GM18526 (cell line): Measurements from ENCODE around the gene TMEM208.

Source experiments
- POLR2A ChIP-seq: IDR thresholded peaks from 3 replicates; pipeline ENCODE4 v1.6.1; 2011; ENCODE audit not compliant: insufficient read length; ENCODE audit errors: extremely low read depth

TMEM208 gene

DNA sequence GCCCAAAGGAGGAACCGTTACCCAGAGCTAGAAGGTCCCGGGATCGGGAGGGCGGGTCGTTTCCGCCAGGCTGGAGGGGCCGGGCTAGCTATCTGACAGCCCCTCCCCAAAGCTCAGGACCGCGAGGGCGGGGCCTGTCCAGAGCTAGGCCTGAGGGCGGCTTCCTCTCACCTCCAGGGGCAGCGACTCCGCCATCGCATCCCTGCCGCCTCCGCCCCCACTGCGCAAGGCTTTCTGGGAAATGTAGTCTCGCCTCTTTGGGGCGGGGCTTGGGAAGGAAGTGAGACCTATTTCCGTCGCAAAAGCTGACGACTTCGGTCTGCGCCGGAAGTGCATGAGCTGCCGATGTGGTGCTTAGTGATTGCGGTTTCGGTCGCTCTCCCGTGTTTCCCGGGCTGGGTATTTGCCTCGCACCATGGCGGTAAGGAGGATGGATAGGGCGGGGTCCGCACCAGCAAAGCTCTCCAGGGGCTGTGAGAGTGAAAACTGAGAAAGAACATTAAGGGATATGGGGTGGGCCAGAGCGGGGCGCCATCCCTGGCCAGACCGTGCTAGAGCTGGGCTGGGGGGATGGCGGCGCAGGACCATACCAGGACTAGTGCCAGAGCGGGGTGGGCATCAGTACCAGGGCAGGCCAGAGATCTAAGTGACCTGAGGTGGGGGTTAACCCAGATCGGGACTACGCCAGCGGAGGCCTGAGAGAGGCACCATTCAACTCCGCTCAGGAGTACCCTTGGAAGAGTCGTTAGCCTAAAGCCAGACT, at the start of gene TMEM208:
Gene TMEM208, plus strand, starts transcription at position 327 of the 763 bp plus-strand sequence. Its CDS starts 89 bp downstream, at position 416.
- TF ChIP-seq POLR2A, result peak; percentile 70

GRCh38 chr16:67177743-67178699, 48.9 kb upstream of the TMEM208 start:
- no peak for TF ChIP-seq POLR2A

DNA sequence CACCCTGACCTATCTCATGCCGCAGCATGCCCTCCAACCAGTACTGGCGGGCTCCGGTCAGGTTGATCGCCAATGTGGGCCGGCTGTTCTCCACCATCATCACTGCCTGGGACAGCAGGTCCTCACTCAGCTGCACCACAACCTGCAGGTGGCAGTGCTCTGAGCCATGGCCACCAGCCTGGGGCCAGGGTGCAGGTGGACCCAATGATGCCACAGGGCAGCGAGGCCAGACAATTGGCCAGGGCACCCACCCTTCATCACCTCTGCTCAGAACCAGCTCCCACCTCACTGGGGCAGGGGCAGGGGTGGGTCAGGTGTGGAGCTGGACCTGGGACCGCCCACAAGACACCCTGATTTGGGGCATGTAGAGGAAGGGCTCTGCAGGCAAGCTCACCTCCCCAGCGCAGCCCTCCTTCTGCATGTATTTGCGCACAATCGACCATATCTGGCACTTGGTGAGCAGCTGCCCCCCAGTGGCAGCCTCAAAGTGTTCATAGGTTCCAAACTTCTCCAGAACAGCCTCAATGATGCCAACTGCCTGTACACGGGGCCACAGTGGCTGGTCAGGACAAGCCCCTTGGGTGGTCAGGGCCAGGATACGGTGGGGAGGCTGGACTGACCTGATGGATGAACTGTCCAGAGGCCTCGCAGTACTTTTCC, 47.4 kb upstream of the TMEM208 start:
- TF ChIP-seq POLR2A, result no peak

DNA sequence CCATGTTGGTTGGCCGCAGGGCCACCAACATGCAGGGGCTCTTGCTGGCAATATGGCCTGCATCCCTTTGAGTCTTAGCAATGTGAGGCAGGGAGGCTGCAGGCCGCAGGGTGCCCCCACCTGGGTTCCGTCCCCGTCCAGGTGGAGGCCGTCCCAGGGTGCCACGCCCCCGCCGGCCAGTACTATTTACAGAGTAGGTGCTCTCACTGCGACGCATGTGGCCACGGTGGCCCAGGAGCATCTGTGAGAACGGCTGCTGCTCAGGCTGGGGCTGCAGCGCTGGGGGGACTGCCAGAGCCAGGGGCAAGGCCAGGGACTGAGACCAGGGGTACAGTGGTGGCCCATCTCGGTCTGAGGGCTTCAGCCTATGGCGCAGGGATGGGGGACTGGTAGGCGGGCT, 46.8 kb upstream of the TMEM208 start:
- no peak for TF ChIP-seq POLR2A

- TF ChIP-seq POLR2A, result no peak
These were observed 45.6 kb upstream of the TMEM208 start for GRCh38 chr16:67181346-67181745.

DNA sequence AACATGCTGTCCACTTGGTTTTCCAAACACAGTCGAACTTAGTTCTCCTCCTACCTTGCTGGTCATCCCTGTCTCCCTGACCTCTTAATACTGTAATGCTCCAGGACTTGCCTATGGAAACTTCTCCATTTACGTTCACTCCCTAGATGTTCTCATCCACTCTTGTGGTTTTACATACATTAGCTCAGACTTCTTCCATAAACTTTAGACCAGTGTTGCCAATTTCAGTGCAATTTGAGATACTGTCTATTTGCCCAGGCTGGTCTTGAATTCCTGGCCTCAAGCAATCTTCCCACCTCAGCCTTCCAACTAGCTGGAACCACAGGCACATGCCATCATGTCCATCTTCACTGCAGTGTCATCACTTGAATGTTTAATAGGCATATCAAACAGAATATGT, 44.6 kb upstream of the TMEM208 start:
- TF ChIP-seq POLR2A, result no peak

DNA sequence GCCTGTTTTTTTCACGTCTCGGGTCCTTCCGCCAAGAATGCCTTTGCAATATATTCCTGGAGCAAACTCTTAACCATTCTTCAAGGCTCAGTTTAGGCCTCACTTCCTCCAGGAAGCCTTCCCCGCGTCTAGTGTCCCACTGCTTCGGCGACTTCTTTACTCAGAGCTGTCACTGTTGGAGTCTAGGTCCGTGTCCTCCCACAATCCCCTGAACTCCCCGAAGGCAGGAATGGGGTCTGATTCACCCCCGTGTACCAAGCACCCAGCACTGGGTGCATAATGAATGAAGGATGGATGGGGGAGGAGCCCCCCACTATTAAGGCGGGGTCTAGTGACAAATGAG, 43.7 kb upstream of the TMEM208 start:
- no peak for TF ChIP-seq POLR2A

DNA sequence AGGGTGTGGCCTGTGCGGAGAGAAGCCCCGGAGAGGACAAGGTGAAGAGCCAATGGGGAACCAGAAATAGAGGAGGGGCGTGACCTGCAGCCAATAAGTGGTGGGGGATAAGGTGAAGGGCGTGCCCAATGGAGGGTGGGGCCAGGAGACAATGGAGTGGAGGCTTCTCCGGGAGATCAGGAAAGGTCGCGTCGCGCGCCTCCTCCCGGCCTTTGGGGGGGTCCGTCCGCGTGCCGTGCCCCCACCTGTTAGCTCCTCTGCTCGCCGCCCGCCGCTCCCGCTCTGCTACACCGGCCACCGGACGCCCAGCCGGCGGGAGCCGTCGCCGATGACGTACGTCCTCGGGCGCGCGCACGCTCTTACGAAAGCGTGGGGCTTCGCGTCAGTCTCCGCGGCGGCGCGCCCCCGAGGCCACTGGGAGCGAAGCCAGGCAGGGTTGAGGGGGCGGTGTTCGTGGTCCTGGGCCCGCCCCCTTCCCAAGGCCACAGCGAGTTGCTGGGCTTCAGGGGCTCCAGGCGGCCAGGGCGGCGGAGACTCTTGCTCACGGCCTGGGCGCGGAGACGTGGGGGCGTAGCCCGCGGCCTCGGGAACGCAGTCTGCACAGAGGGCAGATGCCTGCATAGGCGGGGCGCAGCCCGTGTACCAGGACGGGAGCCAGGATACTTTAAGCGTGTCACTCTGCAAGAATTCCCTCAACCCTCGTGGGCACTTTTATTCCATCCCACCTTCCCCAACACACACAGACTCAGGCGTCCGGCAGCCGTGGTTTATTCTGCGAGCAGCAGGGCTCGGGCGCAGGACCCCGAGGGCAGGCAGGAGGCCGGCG, 43.1 kb upstream of the TMEM208 start, which contains the start of gene MATCAP1:
Gene MATCAP1, minus strand, starts transcription at position 337 of the 826 bp plus-strand sequence. CDS start 3,353 bp downstream, outside the sequence.
- TF ChIP-seq POLR2A, result peak; percentile 48

DNA sequence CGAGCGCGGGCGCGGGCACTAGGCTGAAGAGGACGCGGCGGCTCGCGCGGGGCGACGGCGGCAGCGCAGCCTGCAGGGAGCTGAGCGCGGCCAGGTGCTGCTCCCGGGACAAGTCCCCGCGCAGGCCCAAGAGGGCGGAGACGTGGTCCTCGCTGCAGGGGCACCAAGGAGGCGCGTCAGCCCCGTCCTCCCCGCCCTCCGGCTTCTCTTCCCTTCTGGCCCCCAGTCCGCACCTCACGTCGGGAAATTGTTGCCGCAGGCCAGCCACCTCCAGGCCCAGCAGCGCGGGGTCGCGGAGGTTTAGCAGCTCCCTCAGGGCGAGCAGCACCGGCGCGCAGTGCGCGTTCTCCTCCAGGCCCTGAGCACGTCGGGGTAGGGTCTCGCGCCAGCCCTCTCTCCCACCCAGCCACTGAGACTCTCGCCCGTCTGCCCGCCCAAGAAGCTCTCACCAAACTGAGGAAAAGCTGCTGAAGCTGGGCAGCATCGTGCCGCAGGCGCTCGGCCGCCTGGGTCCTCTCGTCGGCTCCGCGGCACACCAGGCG, 42.4 kb upstream of the TMEM208 start:
- no peak for TF ChIP-seq POLR2A

DNA sequence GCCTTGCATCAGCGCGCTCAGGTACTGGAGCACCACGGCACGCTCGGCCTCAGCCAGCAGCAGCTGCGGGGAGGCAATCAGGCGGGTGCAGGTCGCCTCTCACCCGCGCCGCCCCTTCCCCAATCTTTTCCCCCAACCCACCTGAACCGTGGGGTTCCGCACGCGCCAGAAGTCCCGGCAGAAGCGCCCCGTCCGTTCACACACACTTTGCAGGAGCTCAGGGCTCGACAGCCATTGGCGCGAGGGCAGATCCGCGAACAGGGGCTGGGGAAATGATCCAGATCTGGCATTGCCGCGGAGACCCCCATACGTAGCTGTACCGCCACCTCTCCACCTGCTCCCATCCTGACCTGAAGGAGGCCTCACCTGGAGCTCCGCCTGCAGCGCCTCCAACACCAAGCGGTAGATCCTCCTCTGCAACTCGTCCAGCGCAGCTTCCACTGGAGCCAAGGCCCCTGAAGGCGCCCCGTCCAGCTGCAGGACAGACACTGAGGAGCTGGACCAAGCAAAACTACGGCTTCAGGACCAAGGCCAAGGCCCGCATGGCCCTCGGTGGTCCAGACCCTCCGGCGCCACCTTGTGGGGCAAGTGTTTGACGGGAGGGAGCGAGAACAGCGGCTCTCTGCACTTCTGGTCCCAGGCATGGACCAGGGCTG, 41.8 kb upstream of the TMEM208 start:
- no peak for TF ChIP-seq POLR2A

GRCh38 chr16:67185651-67186134, 41.2 kb upstream of the TMEM208 start:
- no peak for TF ChIP-seq POLR2A

- TF ChIP-seq POLR2A, result no peak
These were observed 40.4 kb upstream of the TMEM208 start for GRCh38 chr16:67186550-67186950.

GRCh38 chr16:67187175-67187890, 39.6 kb upstream of the TMEM208 start:
- no peak for TF ChIP-seq POLR2A
